ENCODE measurements around the gene COX7A2. TPM values are rescaled to one million over a fixed set of nuclear protein-coding genes. Genes with fewer than 3 reads are reported as not detected.

COX7A2 gene
- total RNA-seq, 1 experiment from 2014 or later, result 707 TPM

- intact Hi-C loops (cut with micrococcal nuclease; ENCODE audit: unreplicated experiment) (no loop called here), in situ Hi-C loops (cut with HindIII; ENCODE audit: low pct_unique_long_range_greater_than_20kb, low sequenced_read_pairs) (no loop called here)
- Histone ChIP-seq H3K9me3 (ENCODE audit: control insufficient read depth, insufficient read depth, low read depth, low read length) (no peaks in the 10 kb centered on the region), H3K27ac (ENCODE audit: low read length) (peak overlapping the region; percentile 89), H3K4me3 (ENCODE audit: low read depth in 2 of 2, low read length in 2 of 2) (peak overlapping the region; percentile 94), H3K4me1 (ENCODE audit: control insufficient read depth, insufficient read depth, low read length) (peaks cover 23% of the 10 kb centered on the region; the same call in 1 of the 2 replicates), H3K27me3 (ENCODE audit: control insufficient read depth, insufficient read depth, low read length) (no peaks in the 10 kb centered on the region), H3K36me3 (ENCODE audit: control insufficient read depth, insufficient read depth, low read length) (no peaks in the 10 kb centered on the region; the same call in none of the 2 replicates)
- BruUV-seq (replicated peaks), result TSS peak; percentile 88
- ATAC-seq, result no peak
- DNase-seq (ENCODE audit: low read depth, low spot score), result no peak
- POLR2A ChIA-PET, result no interaction called here
- TF ChIP-seq TCF7L2 (IDR thresholded peaks at IDR 0.05; ENCODE audit: low read depth, low read length) (no peak), POLR2AphosphoS5 (IDR thresholded peaks at IDR 0.05; ENCODE audit: low read depth, low read length) (no peak), SIN3A (IDR thresholded peaks at IDR 0.05; ENCODE audit: borderline replicate concordance, insufficient read depth, low read depth, low read length) (no peak), CTCF (IDR thresholded peaks at IDR 0.05) (no peak)
- TF ChIP-seq, protein P1, sequence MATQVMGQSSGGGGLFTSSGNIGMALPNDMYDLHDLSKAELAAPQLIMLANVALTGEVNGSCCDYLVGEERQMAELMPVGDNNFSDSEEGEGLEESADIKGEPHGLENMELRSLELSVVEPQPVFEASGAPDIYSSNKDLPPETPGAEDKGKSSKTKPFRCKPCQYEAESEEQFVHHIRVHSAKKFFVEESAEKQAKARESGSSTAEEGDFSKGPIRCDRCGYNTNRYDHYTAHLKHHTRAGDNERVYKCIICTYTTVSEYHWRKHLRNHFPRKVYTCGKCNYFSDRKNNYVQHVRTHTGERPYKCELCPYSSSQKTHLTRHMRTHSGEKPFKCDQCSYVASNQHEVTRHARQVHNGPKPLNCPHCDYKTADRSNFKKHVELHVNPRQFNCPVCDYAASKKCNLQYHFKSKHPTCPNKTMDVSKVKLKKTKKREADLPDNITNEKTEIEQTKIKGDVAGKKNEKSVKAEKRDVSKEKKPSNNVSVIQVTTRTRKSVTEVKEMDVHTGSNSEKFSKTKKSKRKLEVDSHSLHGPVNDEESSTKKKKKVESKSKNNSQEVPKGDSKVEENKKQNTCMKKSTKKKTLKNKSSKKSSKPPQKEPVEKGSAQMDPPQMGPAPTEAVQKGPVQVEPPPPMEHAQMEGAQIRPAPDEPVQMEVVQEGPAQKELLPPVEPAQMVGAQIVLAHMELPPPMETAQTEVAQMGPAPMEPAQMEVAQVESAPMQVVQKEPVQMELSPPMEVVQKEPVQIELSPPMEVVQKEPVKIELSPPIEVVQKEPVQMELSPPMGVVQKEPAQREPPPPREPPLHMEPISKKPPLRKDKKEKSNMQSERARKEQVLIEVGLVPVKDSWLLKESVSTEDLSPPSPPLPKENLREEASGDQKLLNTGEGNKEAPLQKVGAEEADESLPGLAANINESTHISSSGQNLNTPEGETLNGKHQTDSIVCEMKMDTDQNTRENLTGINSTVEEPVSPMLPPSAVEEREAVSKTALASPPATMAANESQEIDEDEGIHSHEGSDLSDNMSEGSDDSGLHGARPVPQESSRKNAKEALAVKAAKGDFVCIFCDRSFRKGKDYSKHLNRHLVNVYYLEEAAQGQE (IDR thresholded peaks at IDR 0.05; ENCODE audit: insufficient read depth in 1 of 2, low read depth in 2 of 2, low read length in 1 of 2), result no peak
- CTCF ChIA-PET, result no interaction called here
Observed at GRCh38 chr6:75285283-75285639, 41.7 kb upstream of the COX7A2 start.

- no TSS peak for BruUV-seq (replicated peaks)
- H3K27ac ChIP-seq (ENCODE audit: low read length), result peak within 1 kb of the TSS; percentile 89
- no peaks in the 10 kb centered on the region for H3K9me3 ChIP-seq (ENCODE audit: control insufficient read depth, insufficient read depth, low read depth, low read length)
- H3K36me3 ChIP-seq (ENCODE audit: control insufficient read depth, insufficient read depth, low read length), result no peaks in the 10 kb centered on the region; the same call in none of the 2 replicates
- H3K27me3 ChIP-seq (ENCODE audit: control insufficient read depth, insufficient read depth, low read length), result no peaks in the 10 kb centered on the region
- ChIA-PET CTCF (no interaction called here), POLR2A (no interaction called here)
- peaks cover 26% of the 10 kb centered on the region for H3K4me1 ChIP-seq (ENCODE audit: control insufficient read depth, insufficient read depth, low read length)
- peak within 1 kb of the TSS; percentile 94 for H3K4me3 ChIP-seq (ENCODE audit: low read depth in 2 of 2, low read length in 2 of 2)
- ATAC-seq (peak; percentile 99), DNase-seq (ENCODE audit: low read depth, low spot score) (peak; percentile 95)
- TF ChIP-seq SIN3A (IDR thresholded peaks at IDR 0.05; ENCODE audit: borderline replicate concordance, insufficient read depth, low read depth, low read length) (no peak; the same call in 1 of the 2 replicates), CTCF (IDR thresholded peaks at IDR 0.05) (no peak), POLR2AphosphoS5 (IDR thresholded peaks at IDR 0.05; ENCODE audit: low read depth, low read length) (peak; percentile 93), TCF7L2 (IDR thresholded peaks at IDR 0.05; ENCODE audit: low read depth, low read length) (peak; percentile 71; the same call in 1 of the 2 replicates)
- TF ChIP-seq, protein P1 (IDR thresholded peaks at IDR 0.05; ENCODE audit: insufficient read depth in 1 of 2, low read depth in 2 of 2, low read length in 1 of 2), result peak in 1 of 2 experiments; percentile 33; a peak in 1 of 4 replicates
- in situ Hi-C loops (cut with HindIII; ENCODE audit: low pct_unique_long_range_greater_than_20kb, low sequenced_read_pairs) (no loop called here), intact Hi-C loops (cut with micrococcal nuclease; ENCODE audit: unreplicated experiment) (no loop called here)
Observed at GRCh38 chr6:75284632-75285282, 41.2 kb upstream of the COX7A2 start, which contains the start of gene TMEM30A. TSS of gene TMEM30A (minus strand) at chr6:75284792. CDS start at chr6:75284638, 154 bp downstream.
